Effector CD8-positive, alpha-beta T cell (primary cell): ENCODE results near the gene DIPK1B.

Experiments
- DNase-seq: peaks from one replicate; lab custom pipeline; 2025; lab: John Stamatoyannopoulos, UW

The DIPK1B gene

DNA sequence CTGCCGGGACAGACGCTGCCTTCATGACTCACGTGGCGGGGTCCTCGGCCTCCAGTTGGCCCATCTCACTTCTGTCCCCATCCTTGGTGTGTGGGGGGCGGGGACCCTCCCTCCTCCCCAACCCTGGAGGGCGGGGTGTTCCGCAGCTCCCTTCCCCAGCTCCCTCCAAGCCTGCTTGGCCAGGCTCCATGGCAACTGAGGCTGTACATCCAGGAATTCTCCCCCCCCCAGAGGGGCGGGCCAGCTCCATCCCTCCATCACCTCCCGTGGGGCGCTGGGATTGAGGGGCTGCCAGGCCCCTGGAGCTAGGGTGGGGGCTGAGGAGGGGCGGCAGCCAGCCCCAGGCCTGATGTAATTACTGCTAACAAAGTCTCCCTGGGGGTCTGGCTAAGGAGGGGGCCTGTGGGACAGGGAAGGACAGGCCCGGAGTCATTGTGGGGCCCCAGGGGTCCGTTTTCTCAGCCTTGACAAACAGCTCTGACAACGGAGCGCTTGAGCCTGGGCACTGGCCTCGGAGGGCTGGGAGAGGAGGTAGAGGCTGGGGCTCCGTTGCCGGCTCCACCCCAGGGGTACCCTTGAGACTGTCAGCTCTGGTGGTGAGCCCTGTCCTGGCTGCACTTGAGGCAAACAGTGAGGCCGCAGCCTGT lies 8.0 kb downstream of the DIPK1B start:
- DNase-seq = no peak

DNA sequence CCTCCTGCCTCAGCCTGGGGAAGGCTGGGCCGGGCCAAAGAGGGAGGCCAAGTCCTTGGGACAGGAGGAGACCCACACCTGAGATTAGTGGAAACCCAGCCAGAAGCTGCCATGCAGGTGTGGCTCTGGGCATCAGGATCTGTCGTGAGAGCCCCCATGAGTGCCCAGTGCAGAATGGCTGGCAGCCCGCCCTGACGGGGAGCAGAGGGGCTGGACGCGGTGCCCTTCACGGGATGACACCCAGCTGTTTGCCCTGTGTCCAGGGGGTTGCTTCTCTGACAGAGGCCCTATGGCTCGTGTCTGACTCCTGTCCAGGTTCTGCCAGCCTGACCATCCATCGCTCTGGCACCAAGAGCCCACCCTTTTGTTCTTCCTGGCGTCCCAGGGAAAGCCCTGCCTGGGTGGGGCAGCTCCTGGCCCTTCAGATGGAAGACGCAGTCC lies 8.5 kb downstream of the DIPK1B start:
- no peak for DNase-seq

DNA sequence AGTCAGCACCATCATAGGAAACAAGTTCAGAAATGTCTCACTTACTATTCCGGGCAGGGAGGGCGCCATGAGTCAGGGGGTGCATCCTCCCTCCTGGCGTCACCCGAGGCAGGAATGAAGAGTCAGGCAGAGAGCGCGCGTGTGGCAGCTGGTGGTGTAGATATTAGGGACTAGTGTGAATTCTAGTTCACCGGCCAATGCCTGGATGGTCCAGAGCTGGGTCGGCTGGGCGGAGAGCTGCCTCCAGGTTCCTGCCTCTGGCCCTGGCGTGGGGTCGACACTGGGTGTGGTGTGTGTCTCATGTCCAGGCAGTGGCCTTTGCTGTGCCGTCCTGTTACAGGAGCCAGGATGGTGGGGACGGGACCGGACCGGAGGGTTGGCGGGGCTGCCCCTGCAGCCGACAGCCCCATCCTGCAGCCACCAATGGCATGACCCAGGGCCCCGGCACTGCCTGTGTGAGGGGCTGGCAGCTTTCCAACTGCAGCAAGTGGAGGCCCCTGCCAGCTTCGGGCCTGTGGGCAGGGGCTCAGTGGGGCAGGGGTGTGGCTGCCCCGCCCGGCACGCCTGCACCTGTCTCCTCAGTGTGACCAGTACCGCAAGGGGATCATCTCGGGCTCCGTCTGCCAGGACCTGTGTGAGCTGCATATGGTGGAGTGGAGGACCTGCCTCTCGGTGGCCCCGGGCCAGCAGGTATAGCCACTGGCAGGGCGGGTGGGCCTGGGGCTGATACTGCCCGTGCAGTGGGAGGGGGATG lies 9.1 kb downstream of the DIPK1B start:
- DNase-seq = no peak

GRCh38 chr9:136722093-136722968 lies 10.0 kb downstream of the DIPK1B start:
- no peak for DNase-seq

DNA sequence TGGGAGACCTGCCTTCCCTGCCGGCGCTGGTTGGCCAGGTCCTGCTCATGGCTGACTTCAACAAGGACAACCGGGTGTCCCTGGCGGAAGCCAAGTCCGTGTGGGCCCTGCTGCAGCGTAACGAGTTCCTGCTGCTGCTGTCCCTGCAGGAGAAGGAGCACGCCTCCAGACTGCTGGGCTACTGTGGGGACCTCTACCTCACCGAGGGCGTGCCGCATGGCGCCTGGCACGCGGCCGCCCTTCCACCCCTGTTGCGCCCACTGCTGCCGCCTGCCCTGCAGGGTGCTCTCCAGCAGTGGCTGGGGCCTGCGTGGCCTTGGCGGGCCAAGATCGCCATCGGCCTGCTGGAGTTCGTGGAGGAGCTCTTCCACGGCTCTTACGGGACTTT lies 10.6 kb downstream of the DIPK1B start:
- DNase-seq = no peak

GRCh38 chr9:136723362-136723976 lies 11.1 kb downstream of the DIPK1B start:
- no peak for DNase-seq

- DNase-seq = no peak
Measured at GRCh38 chr9:136723989-136724388, 11.6 kb downstream of the DIPK1B start.

GRCh38 chr9:136724772-136725171 lies 12.4 kb downstream of the DIPK1B start:
- no peak for DNase-seq

GRCh38 chr9:136725612-136726011 lies 13.2 kb downstream of the DIPK1B start:
- no peak for DNase-seq

DNA sequence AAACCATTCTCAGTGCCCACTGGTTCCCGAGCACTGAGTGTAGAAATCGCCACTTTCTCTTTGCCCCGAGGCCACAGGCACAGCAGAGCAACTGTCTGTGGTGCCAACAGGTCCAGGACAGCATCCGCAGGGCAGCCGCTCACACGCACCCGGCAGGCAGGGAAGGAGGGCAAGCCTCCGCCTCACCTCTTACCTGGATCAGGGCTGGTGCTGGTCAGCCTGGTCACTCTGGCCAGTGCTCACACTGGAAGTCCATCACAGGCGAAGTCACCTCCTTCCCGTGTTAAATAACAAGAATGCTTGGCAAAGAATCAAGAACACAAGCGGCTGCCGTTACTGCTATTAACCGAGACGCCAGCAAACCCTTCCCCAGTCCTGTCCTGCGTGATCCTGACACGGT lies 13.7 kb downstream of the DIPK1B start:
- no peak for DNase-seq

DNA sequence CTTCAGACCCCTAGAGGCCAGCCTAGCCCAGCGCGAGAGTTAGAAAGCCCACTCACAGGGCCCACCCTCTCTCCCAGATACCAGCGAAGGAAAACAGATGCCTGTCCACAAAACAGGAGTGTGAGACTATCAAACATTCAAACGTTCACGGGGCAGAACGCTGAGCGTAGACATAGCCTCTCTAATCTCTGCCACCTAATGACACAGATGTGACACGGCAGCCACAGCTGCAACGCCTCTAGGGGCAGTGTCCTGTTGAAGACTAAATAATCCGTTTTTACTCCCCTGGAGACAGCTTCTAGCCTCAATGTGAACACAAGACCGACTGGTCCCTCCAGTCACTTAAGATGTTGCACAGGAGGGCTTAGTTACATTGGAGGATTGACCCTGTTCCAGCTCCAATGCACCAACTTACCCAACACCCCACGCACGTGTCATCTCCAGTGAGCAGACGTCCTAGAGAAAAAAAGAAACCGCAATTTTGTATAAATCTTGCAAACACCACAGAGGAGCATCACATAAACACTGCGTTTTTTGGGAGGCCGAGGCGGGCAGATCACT lies 14.3 kb downstream of the DIPK1B start:
- DNase-seq = no peak

DNA sequence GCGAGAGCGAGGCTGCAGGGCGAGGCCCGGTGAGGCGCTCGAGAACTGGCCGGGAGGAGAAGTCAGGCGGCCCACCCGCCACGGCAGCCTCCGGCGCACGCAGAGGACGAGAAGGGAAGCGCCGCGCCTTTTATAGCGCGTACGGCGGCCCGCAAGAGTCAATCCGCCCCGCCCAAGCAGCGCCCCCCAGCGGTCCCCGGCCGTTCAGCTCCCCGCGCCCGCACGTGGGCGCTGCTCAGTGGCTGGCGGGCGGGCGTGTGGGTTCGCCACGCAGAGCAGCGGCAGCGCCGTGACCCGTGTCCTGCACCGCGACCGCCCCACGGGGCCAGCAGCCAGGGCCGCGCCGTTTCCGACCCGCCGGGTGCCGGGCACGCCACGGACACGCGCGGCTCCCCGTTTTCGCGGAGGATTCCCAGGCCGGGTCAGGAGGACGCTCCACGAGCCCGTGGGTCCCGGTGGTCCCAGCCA lies 15.7 kb downstream of the DIPK1B start:
- peak; percentile 88 for DNase-seq

DNA sequence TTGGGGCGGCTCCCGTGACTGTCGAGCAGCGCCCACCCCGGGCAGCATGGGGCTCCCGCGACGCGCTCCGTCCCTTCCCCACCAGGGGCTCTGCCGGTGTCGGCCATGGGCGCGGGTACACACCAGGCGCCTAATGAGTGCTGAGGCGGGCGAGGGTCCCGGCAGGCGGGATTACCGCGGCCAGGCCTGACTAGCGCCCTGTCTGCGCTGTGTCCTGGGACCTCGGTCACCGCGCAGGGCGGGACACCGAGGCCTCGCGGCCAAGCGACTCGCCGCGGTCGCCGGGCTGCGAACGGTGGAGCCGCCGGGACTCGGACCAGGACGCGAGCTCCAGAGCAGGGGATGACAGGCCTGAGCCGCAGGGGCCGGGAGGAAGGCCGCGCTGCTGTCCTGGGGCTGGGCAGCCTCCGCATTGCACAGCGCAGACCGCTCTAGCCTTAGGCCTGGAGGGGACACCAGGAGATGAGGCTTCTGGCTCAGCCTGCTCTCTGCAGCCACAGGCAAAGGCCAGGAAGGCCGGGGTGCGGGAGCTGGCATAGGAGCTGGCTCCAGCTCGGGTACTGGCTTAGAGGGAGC lies 16.3 kb downstream of the DIPK1B start:
- DNase-seq = no peak

GRCh38 chr9:136729144-136729543 lies 16.8 kb downstream of the DIPK1B start:
- DNase-seq = no peak

- DNase-seq = no peak
Measured at GRCh38 chr9:136729926-136730325, 17.6 kb downstream of the DIPK1B start.

DNA sequence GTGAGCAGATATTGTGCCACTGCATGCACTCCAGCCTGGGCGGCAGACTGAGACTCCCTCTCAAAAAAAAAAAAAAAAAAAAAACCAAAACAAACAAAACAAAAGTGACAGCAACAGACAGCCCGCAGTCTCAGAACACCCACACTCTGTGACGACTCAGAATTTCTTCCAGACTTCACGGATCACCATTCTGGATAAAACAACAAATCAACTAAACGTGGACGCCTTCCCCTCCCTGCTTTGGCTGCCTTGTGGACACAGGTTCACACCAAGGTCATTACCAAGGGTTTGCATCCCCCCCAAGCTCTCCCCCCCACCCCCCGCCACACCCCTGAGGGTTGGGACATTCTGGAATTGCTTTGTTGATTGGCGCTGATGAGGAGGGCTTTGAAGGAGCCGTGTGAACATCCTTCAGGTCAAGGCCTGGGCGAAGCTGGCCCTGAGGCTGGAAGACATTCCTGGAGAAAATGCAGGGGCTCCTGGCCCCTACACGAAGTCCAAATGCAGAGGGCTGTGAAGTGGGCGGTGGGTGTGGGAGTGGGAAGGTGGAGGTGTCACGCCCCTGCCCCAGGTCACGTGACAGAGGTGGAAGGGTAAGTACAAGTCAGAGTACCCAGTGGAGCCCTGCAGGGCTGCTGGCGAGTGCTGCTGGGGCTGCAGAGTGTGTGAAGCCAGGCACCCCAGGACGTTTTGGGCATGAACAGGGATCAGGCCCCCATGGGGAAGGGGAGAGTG lies 20.2 kb downstream of the DIPK1B start:
- no peak for DNase-seq

- DNase-seq = no peak
Measured at GRCh38 chr9:136733611-136734010, 21.2 kb downstream of the DIPK1B start.

- DNase-seq = no peak
Measured at GRCh38 chr9:136734837-136735496, 22.6 kb downstream of the DIPK1B start.

DNA sequence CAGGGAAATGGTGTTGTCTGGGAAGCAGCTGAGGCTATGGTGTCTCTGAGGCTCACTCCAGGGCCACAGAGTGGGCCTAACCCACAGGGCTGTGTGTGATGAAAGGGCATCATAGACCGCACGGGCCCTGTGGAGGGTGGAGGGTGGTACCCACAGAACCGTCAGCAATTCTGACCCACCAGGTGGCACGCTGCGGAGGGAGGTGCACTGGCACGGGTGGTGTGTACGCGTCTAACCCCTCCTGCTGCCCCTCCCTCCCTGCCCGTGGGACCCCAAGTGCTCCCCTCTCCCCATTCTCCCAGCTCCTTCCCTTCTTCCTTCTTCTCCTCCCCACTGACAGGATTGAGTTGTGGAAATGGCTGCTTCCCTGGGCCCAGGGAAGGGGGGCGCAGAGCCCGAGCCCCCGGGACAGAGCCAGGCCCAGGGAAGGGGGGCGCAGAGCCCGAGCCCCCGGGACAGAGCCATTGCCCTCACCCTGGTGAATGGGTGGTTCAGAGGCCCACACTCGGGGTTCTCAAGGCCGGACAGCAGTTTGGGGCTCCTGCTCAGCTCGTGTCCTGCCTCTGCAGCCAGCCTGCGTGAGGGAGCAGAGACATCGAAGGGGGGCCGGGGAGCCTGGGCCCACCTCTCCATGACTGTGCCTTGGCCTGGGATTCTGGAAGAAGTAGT lies 23.6 kb downstream of the DIPK1B start:
- DNase-seq = no peak

GRCh38 chr9:136738960-136739359 lies 26.6 kb downstream of the DIPK1B start:
- DNase-seq = no peak
